ENCODE measurements around the gene SMYD3.

SMYD3 gene

DNA sequence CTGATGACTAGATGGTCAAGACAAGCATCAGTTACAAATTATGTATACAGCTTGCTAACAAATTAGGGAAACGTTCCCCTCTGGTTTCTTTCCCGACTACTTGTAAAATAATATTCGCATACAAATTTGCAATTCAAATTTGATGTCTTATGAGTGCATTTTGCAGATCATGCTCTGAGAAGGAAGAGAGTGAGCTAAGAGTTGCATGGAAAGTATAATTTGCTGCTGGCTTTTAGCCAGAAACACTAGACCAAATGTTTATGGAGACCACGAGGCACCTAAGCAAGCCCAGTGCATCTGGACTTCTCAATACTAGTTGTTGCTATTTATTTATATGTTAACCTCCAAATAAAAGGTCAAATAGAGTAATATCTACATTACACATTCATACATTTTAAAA is 216.0 kb downstream of the SMYD3 start:
- no peak for FAIRE-seq
- DNase-seq (ENCODE audit: insufficient read length, low spot score) = no peak

DNA sequence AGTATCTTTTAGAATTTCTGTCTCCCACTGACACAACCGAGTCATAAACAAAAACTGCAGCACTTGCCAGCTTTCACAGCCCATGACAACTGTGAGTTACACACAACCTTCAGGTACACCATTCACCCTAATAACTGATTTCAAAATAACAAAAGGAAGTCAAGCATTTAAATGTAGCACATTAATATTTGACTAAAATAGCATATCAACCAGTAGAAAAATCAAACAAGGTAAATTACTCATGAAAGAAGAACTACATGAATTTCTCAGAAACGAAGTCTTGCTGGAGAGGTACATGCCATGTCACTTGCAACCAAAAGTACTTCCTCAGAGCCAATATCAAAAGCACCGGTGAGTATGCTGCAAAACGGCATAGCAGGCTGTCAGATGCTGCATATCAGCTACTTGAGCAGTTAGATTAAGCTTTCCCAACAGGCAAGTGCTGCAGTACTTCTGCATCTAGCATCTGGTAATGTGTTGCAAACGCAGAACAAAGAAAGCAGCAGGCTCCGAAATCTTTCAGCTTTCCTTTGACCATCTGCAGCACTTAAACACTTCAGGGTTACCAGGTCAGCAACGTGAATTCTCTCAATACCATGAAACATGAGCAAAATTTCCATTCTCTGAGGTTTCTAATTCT is 223.2 kb downstream of the SMYD3 start:
- FAIRE-seq = no peak

DNA sequence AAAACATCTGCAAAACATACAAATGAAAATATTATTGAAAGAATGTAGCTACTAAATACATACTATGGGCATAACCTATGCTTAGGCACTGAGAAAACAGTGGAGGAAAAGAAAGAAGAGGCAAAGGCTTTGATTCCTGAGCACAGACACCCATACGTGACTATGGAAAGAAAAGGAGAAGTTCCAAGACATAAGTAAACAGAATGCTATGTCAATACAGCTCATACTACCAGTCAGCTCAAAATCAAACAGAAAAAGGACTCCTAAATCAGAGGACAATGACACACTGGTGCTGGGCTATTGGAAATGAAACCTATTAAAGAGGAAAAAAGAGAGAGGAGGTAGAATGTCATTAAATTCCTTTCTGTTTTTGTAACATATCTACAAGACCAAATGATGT is 225.4 kb downstream of the SMYD3 start:
- FAIRE-seq (no peak), DNase-seq (ENCODE audit: insufficient read length, low spot score) (no peak)

More for the DNA sequence above, 223.2 kb downstream of the SMYD3 start:
- DNase-seq (ENCODE audit: insufficient read length, low spot score) = no peak

DNA sequence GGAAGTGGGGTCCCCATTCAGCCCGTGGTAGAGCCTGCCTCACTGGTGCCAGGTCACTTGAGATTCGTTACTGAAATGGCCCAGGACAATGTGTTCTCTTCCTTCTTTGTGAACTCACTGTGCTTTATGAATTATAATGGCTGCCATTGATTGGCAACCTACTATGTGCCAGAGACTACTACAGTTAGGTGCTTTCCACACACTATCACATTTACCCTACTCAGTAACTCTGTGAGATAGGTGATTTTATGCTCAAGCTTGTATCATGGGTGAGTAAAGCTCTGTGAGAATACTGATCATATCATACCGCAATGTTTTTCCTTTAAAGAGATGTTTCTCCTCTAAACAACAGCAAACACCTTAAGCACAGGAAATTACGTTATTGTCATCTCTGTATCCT is 225.9 kb downstream of the SMYD3 start:
- FAIRE-seq (no peak), DNase-seq (ENCODE audit: insufficient read length, low spot score) (no peak)

DNA sequence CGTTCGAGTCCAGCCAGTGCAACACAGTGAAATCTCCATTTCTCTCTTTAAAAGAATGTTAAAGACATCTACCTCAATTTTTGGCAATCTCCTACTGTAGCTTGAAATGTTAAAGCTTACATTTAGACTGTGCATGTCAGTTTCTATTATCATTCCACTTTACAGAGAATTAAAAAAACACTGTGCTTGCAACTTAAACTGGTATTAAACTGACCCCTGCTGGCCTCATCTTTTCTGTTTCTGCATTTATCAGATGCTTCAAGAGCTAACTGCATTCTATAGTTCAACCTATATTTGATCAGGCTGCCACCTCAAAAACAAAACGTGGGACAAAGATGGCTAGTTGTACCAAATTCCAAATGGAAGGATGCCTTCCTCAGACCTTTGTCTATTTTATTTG is 226.5 kb downstream of the SMYD3 start:
- FAIRE-seq (no peak), DNase-seq (ENCODE audit: insufficient read length, low spot score) (no peak)

DNA sequence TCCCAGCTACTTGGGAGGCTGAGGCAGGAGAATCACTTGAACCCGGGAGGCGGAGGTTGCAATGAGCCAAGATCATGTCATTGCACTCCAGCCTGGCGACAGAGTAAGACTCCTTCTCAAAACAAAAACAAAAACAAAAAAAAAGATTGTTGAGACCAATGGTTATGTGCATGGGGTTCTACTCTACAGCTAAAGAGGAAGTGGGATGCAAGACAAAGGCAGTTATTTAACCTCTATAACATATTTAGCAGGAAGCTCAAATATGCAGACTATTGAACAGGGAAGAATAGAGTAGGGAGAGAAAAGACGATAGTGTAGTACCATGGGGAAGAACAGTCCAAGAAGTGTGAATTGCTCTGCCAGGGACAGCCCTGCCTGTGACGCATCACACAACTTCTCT is 227.7 kb downstream of the SMYD3 start:
- no peak for DNase-seq (ENCODE audit: insufficient read length, low spot score)
- no peak for FAIRE-seq

DNA sequence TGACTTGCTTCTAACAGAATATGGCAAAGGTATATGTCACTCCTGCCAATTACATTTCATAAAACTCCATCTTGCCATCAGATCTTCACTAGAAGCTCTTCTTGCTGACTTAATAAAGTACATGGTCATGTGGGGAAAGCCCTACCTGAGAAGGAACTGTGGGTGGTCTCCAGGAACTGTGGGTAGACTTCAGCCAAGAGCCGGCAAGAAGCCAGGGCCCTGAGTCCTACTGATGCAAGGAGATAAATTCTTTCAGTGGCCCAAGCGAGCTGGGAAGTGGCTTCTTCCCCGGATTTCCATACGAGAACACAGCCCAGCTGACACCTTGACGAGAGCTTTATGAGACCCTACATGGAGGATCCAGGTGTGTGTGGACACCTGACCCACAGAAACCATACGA is 228.7 kb downstream of the SMYD3 start:
- no peak for DNase-seq (ENCODE audit: insufficient read length, low spot score)
- no peak for FAIRE-seq

DNA sequence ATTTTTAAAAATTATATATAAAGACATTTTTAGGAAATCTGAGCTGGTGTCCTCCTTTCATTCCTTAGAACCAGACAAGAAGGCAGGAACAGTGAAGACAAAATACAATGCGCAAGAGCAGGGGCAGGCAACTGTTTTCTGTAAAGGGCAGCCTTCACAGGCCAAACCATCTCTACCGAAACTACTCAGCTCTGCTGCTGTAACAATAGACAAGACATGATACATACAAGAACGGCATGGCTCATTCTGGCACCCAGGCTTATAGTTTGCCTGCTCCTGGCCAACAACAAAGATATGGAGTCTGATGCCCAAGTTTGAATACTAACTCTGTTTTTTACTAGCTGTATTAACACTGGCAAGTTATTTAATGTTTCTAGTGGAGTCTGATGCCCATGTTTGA is 232.0 kb downstream of the SMYD3 start:
- FAIRE-seq = no peak
- no peak for DNase-seq (ENCODE audit: insufficient read length, low spot score)

DNA sequence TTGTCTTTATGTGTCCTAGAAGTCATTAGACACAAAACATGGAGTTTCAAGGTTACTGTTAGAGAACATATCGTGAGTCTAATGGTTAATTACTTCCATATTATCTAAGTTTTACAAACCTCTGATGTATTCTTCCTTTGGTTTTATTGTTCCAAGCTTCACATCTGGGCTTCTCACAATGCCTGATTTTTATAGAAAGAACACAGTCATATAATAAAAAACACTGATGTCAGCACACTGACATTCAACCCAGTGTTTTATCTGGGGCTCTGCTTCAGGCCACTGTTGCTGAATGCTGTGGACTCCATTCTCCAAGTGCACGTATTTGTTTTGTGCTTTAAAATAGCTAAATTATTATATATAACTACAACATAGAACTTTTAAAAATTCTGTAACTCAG is 232.9 kb downstream of the SMYD3 start:
- no peak for DNase-seq (ENCODE audit: insufficient read length, low spot score)

DNA sequence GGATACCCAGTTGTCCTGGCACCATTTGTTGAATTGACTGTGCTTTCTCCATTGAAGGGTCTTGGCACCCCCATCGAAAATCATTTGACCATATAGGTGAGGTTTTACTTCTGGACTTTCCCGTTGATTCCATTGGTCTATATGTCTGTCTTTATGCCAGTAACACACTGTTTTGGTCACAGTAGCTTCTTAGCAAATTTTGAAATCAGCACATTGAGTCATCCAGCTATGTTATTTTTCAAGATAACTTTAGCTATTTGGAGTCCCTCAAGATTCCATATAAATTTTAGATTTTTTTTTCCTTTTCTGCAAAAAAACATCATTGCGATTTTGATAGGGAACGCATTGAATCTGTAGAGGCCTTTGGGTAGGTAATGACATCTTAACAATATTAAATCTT is 235.6 kb downstream of the SMYD3 start:
- no peak for DNase-seq (ENCODE audit: insufficient read length, low spot score)

More for the DNA sequence above, 232.9 kb downstream of the SMYD3 start:
- no peak for FAIRE-seq

DNA sequence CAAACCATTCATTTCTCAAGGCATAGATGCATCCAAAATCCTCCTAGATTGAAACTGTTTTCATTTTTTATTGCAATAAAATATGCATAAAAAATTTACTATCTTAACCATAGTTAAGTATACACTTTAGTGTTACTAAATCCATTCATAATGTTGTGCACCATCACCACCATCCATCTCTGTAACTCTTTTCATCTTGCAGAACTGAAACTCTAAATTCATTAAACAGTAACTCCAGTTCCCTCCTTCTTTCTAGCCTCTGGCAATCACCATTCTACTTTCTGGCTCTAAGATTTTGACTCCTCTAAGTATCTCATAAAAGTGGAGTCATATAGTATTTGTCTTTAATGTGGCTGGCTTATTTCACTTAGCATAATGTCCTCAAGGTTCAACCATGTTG is 236.8 kb downstream of the SMYD3 start:
- DNase-seq (ENCODE audit: insufficient read length, low spot score) (no peak), FAIRE-seq (no peak)

More for the DNA sequence above, 235.6 kb downstream of the SMYD3 start:
- no peak for FAIRE-seq

DNA sequence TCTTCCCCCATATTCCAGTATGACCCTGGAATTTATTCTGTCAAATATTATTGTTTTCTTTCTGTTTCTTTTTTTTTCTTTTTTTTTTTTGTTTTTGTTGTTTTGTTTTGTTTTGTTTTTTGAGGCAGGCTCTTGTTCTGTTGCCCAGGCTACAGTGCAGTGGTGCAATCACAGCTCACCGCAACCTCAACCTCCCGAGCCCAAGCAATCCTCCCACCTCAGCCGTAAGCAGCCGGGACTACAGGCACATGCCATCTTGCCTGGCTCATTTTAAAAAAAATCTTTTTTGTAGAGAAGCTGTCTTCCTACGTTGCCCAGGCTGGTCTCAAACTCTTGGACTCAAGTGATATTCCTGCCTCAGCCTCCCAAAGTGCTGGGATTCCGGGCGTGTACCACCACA is 237.6 kb downstream of the SMYD3 start:
- DNase-seq (ENCODE audit: insufficient read length, low spot score) (no peak), FAIRE-seq (no peak)

DNA sequence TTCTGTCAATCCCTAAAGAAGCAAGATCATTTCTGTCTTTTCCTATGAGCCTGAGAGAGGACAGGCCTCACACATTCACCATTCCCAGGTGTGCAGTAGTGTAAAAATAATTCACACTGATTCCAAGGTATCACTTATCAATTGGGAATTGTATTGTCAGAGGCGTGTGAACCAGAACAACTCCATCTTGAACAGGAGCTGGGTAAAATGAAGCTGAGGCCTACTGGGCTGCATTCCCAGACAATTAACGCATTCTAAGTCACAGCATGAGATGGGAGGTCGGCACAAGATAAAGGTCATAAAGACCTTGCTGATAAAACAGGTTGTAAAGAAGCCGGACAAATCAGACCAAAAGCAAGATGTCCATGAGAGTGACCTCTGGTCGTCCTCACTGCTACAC is 239.2 kb downstream of the SMYD3 start:
- no peak for FAIRE-seq
- no peak for DNase-seq (ENCODE audit: insufficient read length, low spot score)

DNA sequence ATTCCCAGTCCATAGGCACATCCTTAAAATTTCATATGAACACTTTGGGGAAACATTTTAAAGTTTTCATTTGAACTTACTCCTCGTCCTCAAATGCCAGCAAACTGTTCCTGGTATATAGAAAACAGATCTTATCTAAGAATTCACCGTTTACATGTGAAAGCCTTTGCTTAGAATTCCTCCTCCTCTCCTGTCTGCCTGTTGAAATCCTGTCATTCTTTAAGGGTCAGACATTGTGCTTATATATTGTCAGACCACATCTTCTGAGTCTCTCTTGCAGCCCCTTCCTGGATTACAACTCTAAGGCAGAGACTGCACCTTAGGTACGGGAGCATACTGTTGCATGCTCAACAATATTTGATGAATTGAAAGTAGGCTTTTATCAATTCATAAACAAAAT is 239.7 kb downstream of the SMYD3 start:
- FAIRE-seq (no peak), DNase-seq (ENCODE audit: insufficient read length, low spot score) (no peak)

DNA sequence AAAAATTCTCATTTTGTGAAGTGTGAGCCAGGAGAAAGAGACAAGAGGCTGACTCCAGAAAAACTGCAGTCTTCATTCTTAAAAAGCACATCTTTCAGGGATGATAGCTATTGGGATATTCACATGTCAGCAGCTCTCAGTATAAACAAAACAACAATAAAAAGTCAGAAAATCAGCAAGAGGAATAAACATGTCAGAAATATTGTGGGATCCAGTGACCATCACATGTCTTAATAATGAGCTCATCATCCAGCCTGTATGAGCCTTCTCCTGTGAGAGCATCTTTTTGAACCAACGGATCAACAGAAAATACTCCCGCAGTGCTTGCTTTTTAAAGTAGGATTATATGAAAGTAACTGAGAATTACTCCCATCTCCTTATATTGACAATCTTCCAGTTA is 241.6 kb downstream of the SMYD3 start:
- DNase-seq (ENCODE audit: insufficient read length, low spot score) (no peak), FAIRE-seq (no peak)

DNA sequence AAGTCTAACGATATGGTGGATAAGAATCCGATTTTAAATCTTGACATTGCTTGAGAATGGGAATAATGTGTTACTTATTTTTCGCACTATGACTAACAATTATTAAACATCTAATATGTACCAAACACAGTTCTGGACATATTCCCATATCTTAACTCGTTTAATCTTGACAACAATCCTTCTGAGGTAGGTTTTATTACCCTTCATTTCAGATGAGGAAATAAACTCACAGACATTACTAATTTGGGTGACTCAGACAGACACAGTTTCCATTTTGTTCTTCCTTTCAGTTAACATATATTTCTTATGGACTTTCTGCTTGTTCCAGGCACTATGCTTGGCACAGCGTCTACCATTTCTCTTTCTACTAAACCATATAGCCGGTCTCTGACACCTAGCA is 244.8 kb downstream of the SMYD3 start:
- FAIRE-seq (no peak), DNase-seq (ENCODE audit: insufficient read length, low spot score) (no peak)

DNA sequence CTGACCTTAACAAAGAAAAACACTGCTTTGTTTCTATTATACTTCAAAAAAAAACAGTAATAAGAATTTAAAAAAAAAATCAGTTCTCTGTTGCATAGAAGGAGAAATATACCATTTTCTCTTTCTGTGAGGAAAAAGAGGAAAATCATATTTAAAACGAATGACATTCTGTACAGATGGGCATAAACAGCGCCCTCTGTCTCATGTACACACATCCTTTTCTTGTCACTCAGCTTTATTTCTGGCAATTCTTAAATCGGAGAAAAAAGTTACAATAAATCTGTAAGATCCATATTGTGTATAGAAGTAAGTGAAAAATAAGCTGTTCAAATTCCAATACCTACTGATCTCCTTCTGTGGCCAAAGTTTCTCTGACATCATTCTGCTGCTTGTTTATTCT is 245.4 kb downstream of the SMYD3 start:
- DNase-seq (ENCODE audit: insufficient read length, low spot score) (no peak), FAIRE-seq (no peak)

DNA sequence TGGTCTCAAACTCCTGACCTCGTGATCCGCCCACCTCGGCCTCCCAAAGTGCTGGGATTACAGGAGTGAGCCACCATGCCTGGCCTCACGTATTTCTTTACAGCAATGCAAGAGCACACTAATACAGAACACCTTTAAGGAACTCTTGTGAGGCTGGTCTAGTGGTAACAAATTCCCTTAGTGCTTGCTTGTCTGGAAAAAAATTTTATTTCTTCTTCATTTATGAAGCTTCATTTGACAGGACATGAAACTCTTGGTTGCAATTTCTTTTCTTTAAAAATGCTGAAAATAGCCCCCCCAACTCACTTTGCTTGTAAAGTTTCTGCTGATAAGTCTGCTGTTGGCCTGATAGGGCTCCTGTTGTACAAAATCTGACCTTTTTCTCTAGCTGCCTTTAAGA is 248.8 kb downstream of the SMYD3 start:
- FAIRE-seq = no peak

DNA sequence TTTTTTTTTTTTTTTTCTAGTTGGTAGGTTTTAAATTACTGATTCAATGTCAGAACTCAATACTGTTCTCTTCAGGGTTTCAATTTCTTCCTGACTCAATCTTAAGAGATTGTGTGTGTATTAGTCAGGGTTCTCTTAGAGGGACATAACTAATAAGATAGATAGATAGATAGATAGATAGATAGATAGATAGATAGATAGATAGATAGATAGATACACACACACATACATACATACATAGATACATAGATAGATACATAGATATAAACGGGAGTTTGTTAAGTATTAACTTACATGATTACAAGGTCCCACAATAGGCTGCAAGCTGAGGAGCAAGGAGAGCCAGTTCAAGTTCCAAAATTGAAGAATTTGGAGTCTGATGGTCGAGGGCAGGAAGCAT is 251.3 kb downstream of the SMYD3 start:
- DNase-seq (ENCODE audit: insufficient read length, low spot score) (no peak), FAIRE-seq (no peak)

More for the DNA sequence above, 248.8 kb downstream of the SMYD3 start:
- no peak for DNase-seq (ENCODE audit: insufficient read length, low spot score)

DNA sequence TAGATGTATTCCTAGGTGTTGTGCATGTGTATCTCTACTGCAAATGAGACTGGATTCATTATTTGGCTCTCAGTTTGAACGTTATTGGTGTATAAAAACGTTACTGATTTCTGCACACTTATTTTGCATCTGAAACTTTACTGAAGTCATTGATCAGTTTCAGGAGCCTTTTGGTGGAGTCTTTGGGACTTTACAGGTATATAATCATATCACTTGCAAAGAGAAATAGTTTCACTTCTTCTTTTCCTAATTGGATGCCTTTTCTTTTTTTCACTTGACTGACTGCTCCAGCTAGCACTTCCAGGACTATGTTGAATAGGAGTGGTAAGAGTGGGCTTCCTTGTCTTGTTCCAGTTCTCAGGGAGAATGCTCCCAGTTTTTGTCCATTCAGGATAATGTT is 252.2 kb downstream of the SMYD3 start:
- DNase-seq (ENCODE audit: insufficient read length, low spot score) = no peak
- FAIRE-seq = peak; percentile 11

DNA sequence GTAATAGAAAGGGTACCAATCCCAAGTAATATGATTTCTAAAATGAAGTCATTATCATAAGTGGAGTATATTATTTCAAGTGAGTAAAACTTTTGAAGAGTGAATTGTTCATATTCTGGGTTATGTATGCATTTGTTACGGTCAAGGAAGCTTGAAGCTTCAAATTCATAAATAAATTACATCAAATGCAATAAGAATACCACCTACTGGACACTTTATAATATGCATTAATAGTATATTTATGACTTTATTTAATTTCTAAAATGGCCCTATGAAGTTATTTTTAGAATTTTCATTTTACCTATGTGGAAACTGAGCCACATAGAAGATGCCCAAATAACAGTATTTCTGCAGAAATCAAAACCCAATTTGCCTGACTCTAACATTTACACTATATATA is 260.6 kb downstream of the SMYD3 start:
- FAIRE-seq (no peak), DNase-seq (ENCODE audit: insufficient read length, low spot score) (no peak)

DNA sequence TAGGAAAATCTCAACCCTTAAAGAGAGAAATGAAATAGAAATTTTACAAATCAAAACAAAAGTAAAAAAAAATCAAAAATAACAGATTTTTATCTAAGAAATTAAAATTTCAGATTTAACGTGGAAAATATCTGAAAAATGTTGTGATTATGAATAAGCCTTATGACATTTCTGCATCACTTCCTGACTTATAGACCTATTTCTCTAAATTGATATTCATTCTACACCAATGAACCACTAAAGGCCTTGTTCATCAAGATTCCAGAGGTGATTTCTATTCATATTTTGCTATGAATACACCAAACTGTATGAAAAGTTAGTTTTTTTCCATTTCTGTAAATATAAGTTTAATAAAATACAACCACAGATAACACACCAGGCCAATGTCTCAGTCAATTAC is 261.5 kb downstream of the SMYD3 start:
- DNase-seq (ENCODE audit: insufficient read length, low spot score) (no peak), FAIRE-seq (no peak)

DNA sequence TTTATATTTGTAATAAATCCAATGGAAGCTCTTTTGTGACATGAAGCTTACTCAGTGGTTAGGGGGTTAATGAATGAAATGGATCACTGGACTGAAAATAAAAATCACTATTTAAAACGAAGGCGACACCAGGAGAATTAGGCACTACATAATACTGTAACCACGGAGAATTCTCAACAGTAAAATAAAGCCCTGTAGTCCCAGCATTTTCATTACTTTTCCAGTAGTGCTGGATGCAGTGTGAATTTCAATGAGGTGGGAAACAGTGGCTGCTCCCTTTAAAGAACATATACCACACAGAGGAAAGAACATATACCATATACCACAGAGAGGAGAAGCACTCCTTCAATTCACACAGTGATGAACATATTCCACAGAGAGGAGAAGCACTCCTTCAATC is 275.0 kb downstream of the SMYD3 start:
- DNase-seq (ENCODE audit: insufficient read length, low spot score) = no peak
- no peak for FAIRE-seq

Measured in GM19239 (cell line).